ENCODE data around the gene CACNA2D4. TPM values are rescaled to one million over a fixed set of nuclear protein-coding genes. Genes with fewer than 3 reads are reported as not detected.
"Not testable (repeated sequence)": the region's sequence is repeated elsewhere in the genome, so short reads cannot be mapped to it uniquely, and the experiment has no call there.

Gene CACNA2D4
- total and polyA plus RNA-seq, 2 donors from 2014 or later = 2.5 to 7.3 TPM

GRCh38 chr12:1948883-1949282, 30.4 kb upstream of the CACNA2D4 start:
- intact Hi-C loops (cut with DNase I) = no loop called here
- Histone ChIP-seq H3K9me3 (ENCODE audit: control insufficient read depth in 2 of 3, insufficient read depth in 1 of 3, low read length in 3 of 3) (no peaks in the 10 kb centered on the region), H3K4me1 (ENCODE audit: control insufficient read depth in 2 of 3, insufficient read depth in 2 of 3, low read depth in 1 of 3, low read length in 3 of 3) (no peaks in the 10 kb centered on the region), H3K27me3 (ENCODE audit: control insufficient read depth, insufficient read depth, low read length) (no peaks in the 10 kb centered on the region), H3K27ac (ENCODE audit: low read depth in 2 of 2, low read length in 2 of 2) (no peak overlapping the region), H3K4me3 (ENCODE audit: low read length in 3 of 3) (no peak overlapping the region), H3K9ac (ENCODE audit: low read length in 3 of 3) (no peak overlapping the region), H3K36me3 (ENCODE audit: control insufficient read depth in 2 of 3, insufficient read depth in 3 of 3, low read length in 3 of 3) (peaks cover 8 to 54% (median 42%) of the 10 kb centered on the region in 3 donors)
- DNase-seq (no peak), FAIRE-seq (no peak)
- no peak for TF ChIP-seq CTCF (IDR thresholded peaks at IDR 0.05; ENCODE audit: borderline replicate concordance, extremely low read depth, insufficient read depth)

GRCh38 chr12:1947081-1947480, 28.6 kb upstream of the CACNA2D4 start:
- DNase-seq (no peak), FAIRE-seq (no peak)
- H3K27ac ChIP-seq (ENCODE audit: low read depth in 2 of 2, low read length in 2 of 2) = no peak overlapping the region
- H3K9me3 ChIP-seq (ENCODE audit: control insufficient read depth in 2 of 3, insufficient read depth in 1 of 3, low read length in 3 of 3) = no peaks in the 10 kb centered on the region
- H3K36me3 ChIP-seq (ENCODE audit: control insufficient read depth in 2 of 3, insufficient read depth in 3 of 3, low read length in 3 of 3) = peaks cover 4 to 44% (median 32%) of the 10 kb centered on the region in 3 donors
- no peak overlapping the region for H3K9ac ChIP-seq (ENCODE audit: low read length in 3 of 3)
- H3K4me1 ChIP-seq (ENCODE audit: control insufficient read depth in 2 of 3, insufficient read depth in 2 of 3, low read depth in 1 of 3, low read length in 3 of 3) = no peaks in the 10 kb centered on the region
- H3K27me3 ChIP-seq (ENCODE audit: control insufficient read depth, insufficient read depth, low read length) = no peaks in the 10 kb centered on the region
- no peak overlapping the region for H3K4me3 ChIP-seq (ENCODE audit: low read length in 3 of 3)
- intact Hi-C loops (cut with DNase I) = no loop called here
- no peak for TF ChIP-seq CTCF (IDR thresholded peaks at IDR 0.05; ENCODE audit: borderline replicate concordance, extremely low read depth, insufficient read depth)

GRCh38 chr12:1946296-1946695, 27.8 kb upstream of the CACNA2D4 start:
- Histone ChIP-seq H3K9me3 (ENCODE audit: control insufficient read depth in 2 of 3, insufficient read depth in 1 of 3, low read length in 3 of 3) (no peaks in the 10 kb centered on the region), H3K4me1 (ENCODE audit: control insufficient read depth in 2 of 3, insufficient read depth in 2 of 3, low read depth in 1 of 3, low read length in 3 of 3) (no peaks in the 10 kb centered on the region), H3K27me3 (ENCODE audit: control insufficient read depth, insufficient read depth, low read length) (no peaks in the 10 kb centered on the region), H3K27ac (ENCODE audit: low read depth in 2 of 2, low read length in 2 of 2) (no peak overlapping the region), H3K4me3 (ENCODE audit: low read length in 3 of 3) (no peak overlapping the region), H3K9ac (ENCODE audit: low read length in 3 of 3) (no peak overlapping the region), H3K36me3 (ENCODE audit: control insufficient read depth in 2 of 3, insufficient read depth in 3 of 3, low read length in 3 of 3) (peaks cover 4 to 36% (median 29%) of the 10 kb centered on the region in 3 donors)
- intact Hi-C loops (cut with DNase I) = no loop called here
- no peak for TF ChIP-seq CTCF (IDR thresholded peaks at IDR 0.05; ENCODE audit: borderline replicate concordance, extremely low read depth, insufficient read depth)
- FAIRE-seq = no peak
- no peak for DNase-seq

- not testable (repeated sequence) for H3K9ac ChIP-seq (ENCODE audit: low read length in 3 of 3); FAIRE-seq
- peaks cover 4 to 34% (median 29%) of the 10 kb centered on the region in 3 donors for H3K36me3 ChIP-seq (ENCODE audit: control insufficient read depth in 2 of 3, insufficient read depth in 3 of 3, low read length in 3 of 3)
These were observed 27.1 kb upstream of the CACNA2D4 start for GRCh38 chr12:1945502-1945901.

More at GRCh38 chr12:1945502-1945901, 27.1 kb upstream of the CACNA2D4 start:
- H3K27me3 ChIP-seq (ENCODE audit: control insufficient read depth, insufficient read depth, low read length); intact Hi-C loops (cut with DNase I); H3K4me3 ChIP-seq (ENCODE audit: low read length in 3 of 3); H3K4me1 ChIP-seq (ENCODE audit: control insufficient read depth in 2 of 3, insufficient read depth in 2 of 3, low read depth in 1 of 3, low read length in 3 of 3); H3K9me3 ChIP-seq (ENCODE audit: control insufficient read depth in 2 of 3, insufficient read depth in 1 of 3, low read length in 3 of 3); DNase-seq; H3K27ac ChIP-seq (ENCODE audit: low read depth in 2 of 2, low read length in 2 of 2): not testable (repeated sequence)
